ENCODE measurements around the gene GLI1. TPM values are rescaled to one million over a fixed set of nuclear protein-coding genes. Genes with fewer than 3 reads are reported as not detected.

GLI1 gene
- total and polyA plus RNA-seq, 2 of the 13 experiments (the other 11 are each of a cell fraction or from before 2014, with no cell fraction given), result 0.09 to 0.20 TPM

- Histone ChIP-seq H3K4me1 (ENCODE audit: insufficient read depth, low read length) (peaks cover 21% of the 10 kb centered on the region), H3K79me2 (ENCODE audit: insufficient read depth, low read length) (no peaks in the 10 kb centered on the region), H4K20me1 (ENCODE audit: insufficient read depth, low read length) (no peaks in the 10 kb centered on the region), H3K4me3 (replicated peaks in 1 of 3; ENCODE audit: insufficient read depth in 1 of 3, low read depth in 2 of 3, low read length in 3 of 3) (no peak overlapping the region), H2AFZ (ENCODE audit: low read length) (no peak overlapping the region), H3K4me2 (ENCODE audit: low read depth, low read length) (no peak overlapping the region), H3K9me3 (ENCODE audit: low read length) (no peaks in the 10 kb centered on the region), H3K9ac (ENCODE audit: insufficient read depth, low read depth, low read length) (no peak overlapping the region), H3K36me3 (replicated peaks in 1 of 2; ENCODE audit: control insufficient read depth in 1 of 2, insufficient read depth in 2 of 2, low read length in 2 of 2) (no peaks in the 10 kb centered on the region), H3K27me3 (ENCODE audit: control insufficient read depth in 1 of 2, insufficient read depth in 2 of 2, low read length in 2 of 2) (peaks cover 1 to 36% of the 10 kb centered on the region in 2 experiments; a peak in 4 of 5 replicates), H3K27ac (ENCODE audit: extremely low read length, insufficient read depth, low read length) (no peak overlapping the region)
- CTCF ChIA-PET (ENCODE audit: low intra/inter-chr PET ratio, low total read pairs), result no interaction called here
- WGBS (ENCODE audit: low lambda C conversion rate), result 82% methylated on average over 1 of the region's 1 CpG
- FAIRE-seq, result no peak
- DNase-seq (ENCODE audit: low spot score), result no peak
- BruUV-seq (replicated peaks), result no TSS peak
- in situ Hi-C loops (cut with HindIII; ENCODE audit: extremely low pct_ligation_motif_present, low pct_unique_long_range_greater_than_20kb) (no loop called here), intact Hi-C loops (cut with micrococcal nuclease; ENCODE audit: unreplicated experiment) (no loop called here)
- no peak for ATAC-seq
- POLR2A ChIA-PET, result interaction anchor here (0.6 kb wide), 1 partner anchor 21 kb away, joined by 3 read pairs; no protein-coding TSS in a partner anchor
- TF ChIP-seq CEBPB (IDR thresholded peaks at IDR 0.05; ENCODE audit: borderline replicate concordance, low read depth, low read length) (peak; percentile 15; the same call in 1 of the 2 replicates), ZNF230 (CRISPR knock-in tag; IDR thresholded peaks at IDR 0.05) (no peak)
These were observed 22.1 kb downstream of the GLI1 start for GRCh38 chr12:57481671-57482070.

- no peak overlapping the region for H3K4me3 ChIP-seq (replicated peaks in 1 of 3; ENCODE audit: insufficient read depth in 1 of 3, low read depth in 2 of 3, low read length in 3 of 3)
- WGBS (ENCODE audit: low lambda C conversion rate), result 37% methylated on average over 5 of the region's 5 CpGs
- no peaks in the 10 kb centered on the region for H3K36me3 ChIP-seq (replicated peaks in 1 of 2; ENCODE audit: control insufficient read depth in 1 of 2, insufficient read depth in 2 of 2, low read length in 2 of 2)
- H3K9me3 ChIP-seq (ENCODE audit: low read length), result no peaks in the 10 kb centered on the region
- H2AFZ ChIP-seq (ENCODE audit: low read length), result no peak overlapping the region
- in situ Hi-C loops (cut with HindIII; ENCODE audit: extremely low pct_ligation_motif_present, low pct_unique_long_range_greater_than_20kb), result no loop called here
- H4K20me1 ChIP-seq (ENCODE audit: insufficient read depth, low read length), result no peaks in the 10 kb centered on the region
- H3K27me3 ChIP-seq (ENCODE audit: control insufficient read depth in 1 of 2, insufficient read depth in 2 of 2, low read length in 2 of 2), result peaks cover 1 to 23% of the 10 kb centered on the region in 2 experiments; a peak in 3 of 5 replicates
- FAIRE-seq (no peak), DNase-seq (ENCODE audit: low spot score) (no peak), ATAC-seq (no peak)
- POLR2A ChIA-PET, result no interaction called here
- H3K79me2 ChIP-seq (ENCODE audit: insufficient read depth, low read length), result peaks cover 6% of the 10 kb centered on the region
- intact Hi-C loops (cut with micrococcal nuclease; ENCODE audit: unreplicated experiment), result no loop called here
- CTCF ChIA-PET (ENCODE audit: low intra/inter-chr PET ratio, low total read pairs), result no interaction called here
- H3K9ac ChIP-seq (ENCODE audit: insufficient read depth, low read depth, low read length), result no peak overlapping the region
- H3K27ac ChIP-seq (ENCODE audit: extremely low read length, insufficient read depth, low read length), result no peak overlapping the region
- peaks cover 9% of the 10 kb centered on the region for H3K4me1 ChIP-seq (ENCODE audit: insufficient read depth, low read length)
- H3K4me2 ChIP-seq (ENCODE audit: low read depth, low read length), result no peak overlapping the region
- no TSS peak for BruUV-seq (replicated peaks)
- TF ChIP-seq ZNF547 (CRISPR knock-in tag; IDR thresholded peaks at IDR 0.05) (no peak), ARID4A (CRISPR knock-in tag; IDR thresholded peaks at IDR 0.05; ENCODE audit: borderline replicate concordance) (no peak), ZNF296 (CRISPR knock-in tag; conservative IDR thresholded peaks at IDR 0.05) (no peak), ZNF691 (CRISPR knock-in tag; IDR thresholded peaks at IDR 0.05; ENCODE audit: borderline replicate concordance, low read depth) (no peak), ZNF776 (CRISPR knock-in tag; IDR thresholded peaks at IDR 0.05) (no peak), ZNF224 (CRISPR knock-in tag; IDR thresholded peaks at IDR 0.05) (no peak), SSRP1 (CRISPR knock-in tag; IDR thresholded peaks at IDR 0.05) (no peak), DMAP1 (CRISPR knock-in tag; IDR thresholded peaks at IDR 0.05) (no peak), HOXD1 (CRISPR knock-in tag; IDR thresholded peaks at IDR 0.05) (no peak), TOPORS (CRISPR knock-in tag; IDR thresholded peaks at IDR 0.05) (no peak), ZSCAN5A (CRISPR knock-in tag; IDR thresholded peaks at IDR 0.05; ENCODE audit: borderline replicate concordance) (no peak)
These were observed 23.9 kb downstream of the GLI1 start for GRCh38 chr12:57483466-57483865.

All from HepG2 (cell line).